ENCODE results near the gene NAGLU.
"Not testable (repeated sequence)": the region's sequence is repeated elsewhere in the genome, so short reads cannot be mapped to it uniquely, and the experiment has no call there.

The NAGLU gene

GRCh38 chr17:42544874-42545283 is 8.8 kb downstream of the NAGLU start:
- Mint-ChIP-seq H3K4me3 (no peak overlapping the region), H3K27ac (peak overlapping the region; percentile 14), H3K4me1 (peaks cover 6 to 29% of the 10 kb centered on the region in 2 donors), H3K27me3 (no peaks in the 10 kb centered on the region), H3K36me3 (peaks cover 16 to 28% of the 10 kb centered on the region in 2 donors), H3K9me3 (no peaks in the 10 kb centered on the region)
- no peak for DNase-seq
- no peak for ATAC-seq (replicated peaks)

GRCh38 chr17:42545755-42546505 is 9.9 kb downstream of the NAGLU start:
- not testable (repeated sequence) for H3K27me3 Mint-ChIP-seq; DNase-seq; ATAC-seq (replicated peaks); H3K9me3 Mint-ChIP-seq; H3K4me3 Mint-ChIP-seq
- Mint-ChIP-seq H3K36me3 (peaks cover 10 to 26% of the 10 kb centered on the region in 2 donors), H3K27ac (peak overlapping the region; percentile 65), H3K4me1 (peaks cover 8 to 33% of the 10 kb centered on the region in 2 donors)

- no peak for ATAC-seq (replicated peaks)
- DNase-seq, result no peak
- H3K9me3 Mint-ChIP-seq, result no peaks in the 10 kb centered on the region
- H3K4me3 Mint-ChIP-seq, result peak overlapping the region; percentile 36 to 69
- peaks cover 10 to 26% of the 10 kb centered on the region in 2 donors for H3K36me3 Mint-ChIP-seq
- peaks cover 8 to 35% of the 10 kb centered on the region in 2 donors for H3K4me1 Mint-ChIP-seq
- H3K27me3 Mint-ChIP-seq, result no peaks in the 10 kb centered on the region
- peak overlapping the region; percentile 85 for H3K27ac Mint-ChIP-seq
These were observed 11.0 kb downstream of the NAGLU start for GRCh38 chr17:42547001-42547461.

GRCh38 chr17:42547698-42548069 is 11.6 kb downstream of the NAGLU start:
- H3K9me3 Mint-ChIP-seq, result no peaks in the 10 kb centered on the region
- H3K36me3 Mint-ChIP-seq, result peaks cover 11 to 30% of the 10 kb centered on the region in 2 donors
- H3K27me3 Mint-ChIP-seq, result no peaks in the 10 kb centered on the region
- H3K4me3 Mint-ChIP-seq, result peak overlapping the region; percentile 50 to 76
- peaks cover 11 to 36% of the 10 kb centered on the region in 2 donors for H3K4me1 Mint-ChIP-seq
- DNase-seq (no peak), ATAC-seq (replicated peaks) (no peak)
- no peak overlapping the region for H3K27ac Mint-ChIP-seq

- Mint-ChIP-seq H3K4me1 (peaks cover 11 to 42% of the 10 kb centered on the region in 2 donors), H3K27me3 (no peaks in the 10 kb centered on the region), H3K9me3 (no peaks in the 10 kb centered on the region), H3K27ac (no peak overlapping the region), H3K4me3 (peak overlapping the region; percentile 59 to 76), H3K36me3 (peaks cover 6 to 28% of the 10 kb centered on the region in 2 donors)
- ATAC-seq (replicated peaks) (peak; percentile 90 to 94), DNase-seq (peak; percentile 81)
These were observed 12.2 kb downstream of the NAGLU start for GRCh38 chr17:42548070-42548837.

GRCh38 chr17:42548993-42549755 is 13.1 kb downstream of the NAGLU start:
- H3K9me3 Mint-ChIP-seq, result no peaks in the 10 kb centered on the region
- H3K4me3 Mint-ChIP-seq, result peak overlapping the region; percentile 66 to 76
- H3K27me3 Mint-ChIP-seq, result no peaks in the 10 kb centered on the region
- H3K36me3 Mint-ChIP-seq, result peaks cover 5 to 29% of the 10 kb centered on the region in 2 donors
- peaks cover 16 to 51% of the 10 kb centered on the region in 2 donors for H3K4me1 Mint-ChIP-seq
- DNase-seq (no peak), ATAC-seq (replicated peaks) (no peak)
- H3K27ac Mint-ChIP-seq, result no peak overlapping the region

GRCh38 chr17:42552736-42553135 is 16.7 kb downstream of the NAGLU start, which contains the start of gene HSD17B1:
Gene HSD17B1, plus strand, starts transcription at chr17:42552923. Its CDS starts 11 bp downstream, at chr17:42552934.
- H3K4me3 Mint-ChIP-seq, result peak within 1 kb of the TSS; percentile 93 to 99
- H3K4me1 Mint-ChIP-seq, result peaks cover 27 to 51% of the 10 kb centered on the region in 2 donors
- not testable (repeated sequence) for ATAC-seq (replicated peaks)

GRCh38 chr17:42553161-42553818 is 17.2 kb downstream of the NAGLU start:
- Mint-ChIP-seq H3K9me3 (no peaks in the 10 kb centered on the region), H3K27me3 (no peaks in the 10 kb centered on the region), H3K27ac (peak overlapping the region; percentile 92), H3K4me3 (peak overlapping the region; percentile 93 to 99), H3K36me3 (peaks cover 2 to 25% of the 10 kb centered on the region in 2 donors), H3K4me1 (peaks cover 27 to 47% of the 10 kb centered on the region in 2 donors)
- DNase-seq (no peak), ATAC-seq (replicated peaks) (no peak)

More at GRCh38 chr17:42552736-42553135, 16.7 kb downstream of the NAGLU start, which contains the start of gene HSD17B1:
- Mint-ChIP-seq H3K27ac (peak within 1 kb of the TSS; percentile 92), H3K36me3 (peaks cover 2 to 25% of the 10 kb centered on the region in 2 donors)
- not testable (repeated sequence) for H3K27me3 Mint-ChIP-seq, H3K9me3 Mint-ChIP-seq, DNase-seq

- DNase-seq (no peak), ATAC-seq (replicated peaks) (peak; percentile 4 to 26)
- H3K4me3 Mint-ChIP-seq, result peak overlapping the region; percentile 93 to 99
- H3K9me3 Mint-ChIP-seq, result no peaks in the 10 kb centered on the region
- no peaks in the 10 kb centered on the region for H3K27me3 Mint-ChIP-seq
- H3K4me1 Mint-ChIP-seq, result peaks cover 26 to 44% of the 10 kb centered on the region in 2 donors
- H3K36me3 Mint-ChIP-seq, result peaks cover 2 to 25% of the 10 kb centered on the region in 2 donors
- H3K27ac Mint-ChIP-seq, result peak overlapping the region; percentile 98
These were observed 17.8 kb downstream of the NAGLU start for GRCh38 chr17:42553866-42554249.

GRCh38 chr17:42554250-42555121 is 18.4 kb downstream of the NAGLU start:
- DNase-seq (peak; percentile 85), ATAC-seq (replicated peaks) (peak; percentile 92 to 94)
- Mint-ChIP-seq H3K27me3 (no peaks in the 10 kb centered on the region), H3K4me1 (peaks cover 21 to 38% of the 10 kb centered on the region in 2 donors), H3K36me3 (peaks cover 2 to 25% of the 10 kb centered on the region in 2 donors), H3K9me3 (no peaks in the 10 kb centered on the region), H3K27ac (peak overlapping the region; percentile 98), H3K4me3 (peak overlapping the region; percentile 93 to 99)

- Mint-ChIP-seq H3K27ac (peak overlapping the region; percentile 98), H3K36me3 (peaks cover 4 to 25% of the 10 kb centered on the region in 2 donors), H3K4me3 (peak overlapping the region; percentile 93 to 99), H3K9me3 (no peaks in the 10 kb centered on the region), H3K27me3 (no peaks in the 10 kb centered on the region), H3K4me1 (peaks cover 23 to 38% of the 10 kb centered on the region in 2 donors)
- DNase-seq, result no peak
- peak; percentile 18 to 20 for ATAC-seq (replicated peaks)
These were observed 19.1 kb downstream of the NAGLU start for GRCh38 chr17:42555122-42555622.

GRCh38 chr17:42555961-42556617 is 20.0 kb downstream of the NAGLU start:
- Mint-ChIP-seq H3K36me3 (peaks cover 4 to 21% of the 10 kb centered on the region in 2 donors), H3K4me3 (peak overlapping the region in 1 of 2 donors; percentile 93), H3K4me1 (peaks cover 23 to 32% of the 10 kb centered on the region in 2 donors)
- not testable (repeated sequence) for H3K27me3 Mint-ChIP-seq; DNase-seq; H3K27ac Mint-ChIP-seq; H3K9me3 Mint-ChIP-seq; ATAC-seq (replicated peaks)
